EL (cell line): ENCODE data around the gene ZRANB1.
A peak's percentile ranks its signal among the peaks of the same experiment; 100 is the strongest.
"Not testable (repeated sequence)": the region's sequence is repeated elsewhere in the genome, so short reads cannot be mapped to it uniquely, and the experiment has no call there.

Experiments
- DNase-seq: peaks from one replicate; pipeline ENCODE4 v3.0.0-alpha.2; 2016

Gene ZRANB1

GRCh38 chr10:124967255-124967654 is 25.3 kb downstream of the ZRANB1 start:
- DNase-seq: no peak

- DNase-seq: no peak
These were observed 29.4 kb downstream of the ZRANB1 start for GRCh38 chr10:124971276-124971675.

- DNase-seq: no peak
These were observed 30.7 kb downstream of the ZRANB1 start for GRCh38 chr10:124972637-124973036.

GRCh38 chr10:124974131-124974530 is 32.2 kb downstream of the ZRANB1 start:
- no peak for DNase-seq

- peak; percentile 61 for DNase-seq
These were observed 34.1 kb downstream of the ZRANB1 start for GRCh38 chr10:124975977-124976514.

- DNase-seq: no peak
These were observed 35.2 kb downstream of the ZRANB1 start for GRCh38 chr10:124977161-124977560.

- no peak for DNase-seq
These were observed 35.9 kb downstream of the ZRANB1 start for GRCh38 chr10:124977648-124978375.

GRCh38 chr10:124978376-124978725 is 36.4 kb downstream of the ZRANB1 start:
- DNase-seq: no peak

GRCh38 chr10:124983321-124983720 is 41.4 kb downstream of the ZRANB1 start:
- DNase-seq: peak; percentile 37

GRCh38 chr10:124984376-124984775 is 42.5 kb downstream of the ZRANB1 start:
- DNase-seq: no peak

GRCh38 chr10:124985162-124985561 is 43.2 kb downstream of the ZRANB1 start:
- no peak for DNase-seq

- no peak for DNase-seq
These were observed 45.9 kb downstream of the ZRANB1 start for GRCh38 chr10:124987788-124988187.

GRCh38 chr10:124988753-124989152 is 46.8 kb downstream of the ZRANB1 start:
- DNase-seq: not testable (repeated sequence)

GRCh38 chr10:124989526-124989925 is 47.6 kb downstream of the ZRANB1 start:
- peak; percentile 70 for DNase-seq

- DNase-seq: no peak
These were observed 49.0 kb downstream of the ZRANB1 start for GRCh38 chr10:124990671-124991625.

GRCh38 chr10:124991835-124992234 is 49.9 kb downstream of the ZRANB1 start:
- DNase-seq: no peak

GRCh38 chr10:124992462-124993344 is 50.8 kb downstream of the ZRANB1 start:
- DNase-seq: peak; percentile 68

GRCh38 chr10:124993345-124993708 is 51.4 kb downstream of the ZRANB1 start:
- DNase-seq: no peak

- no peak for DNase-seq
These were observed 52.0 kb downstream of the ZRANB1 start for GRCh38 chr10:124993736-124994451.

- no peak for DNase-seq
These were observed 52.9 kb downstream of the ZRANB1 start for GRCh38 chr10:124994573-124995473.

- DNase-seq: no peak
These were observed 53.7 kb downstream of the ZRANB1 start for GRCh38 chr10:124995605-124996004.
